Stimulated activated CD4-positive, alpha-beta T cell treated with anti-CD3 and anti-CD28 coated beads, Interleukin-12 subunit alpha, Interleukin-12 subunit beta, amount 100 ng/mL, for 24 hours (primary cell): Measurements from ENCODE around the gene VEGFB.
"Not testable (repeated sequence)": the region's sequence is repeated elsewhere in the genome, so short reads cannot be mapped to it uniquely, and the experiment has no call there.

ENCODE experiments used
- DNase-seq, 2 experiments: peaks; one replicate each; pipeline ENCODE4 v3.0.0-alpha.2; 2020; ENCODE audit warnings: low read depth in 2 of 2

VEGFB gene

GRCh38 chr11:64232182-64232966, 2.0 kb upstream of the VEGFB start:
- no peak for DNase-seq

GRCh38 chr11:64232967-64233315, 1.4 kb upstream of the VEGFB start:
- no peak for DNase-seq

GRCh38 chr11:64234647-64235379, 429 bp downstream of the VEGFB start:
- no peak for DNase-seq

- no peak for DNase-seq
Observed at GRCh38 chr11:64235437-64236161, 1.2 kb downstream of the VEGFB start.

GRCh38 chr11:64237484-64237951, 3.1 kb downstream of the VEGFB start:
- DNase-seq = no peak

GRCh38 chr11:64238076-64238475, 3.7 kb downstream of the VEGFB start:
- DNase-seq = no peak

GRCh38 chr11:64238999-64239398, 4.6 kb downstream of the VEGFB start:
- DNase-seq = no peak

- DNase-seq = no peak
Observed at GRCh38 chr11:64239662-64240434, 5.5 kb downstream of the VEGFB start.

- peak; percentile 96 to 97 for DNase-seq
Observed at GRCh38 chr11:64240435-64241240, 6.3 kb downstream of the VEGFB start, which contains the start of gene FKBP2. TSS of gene FKBP2 (plus strand) at chr11:64241095. CDS start at chr11:64242388, 1,293 bp downstream.

GRCh38 chr11:64241241-64241490, 6.8 kb downstream of the VEGFB start:
- peak; percentile 100 for DNase-seq

GRCh38 chr11:64241491-64242374, 7.3 kb downstream of the VEGFB start:
- no peak for DNase-seq

GRCh38 chr11:64243236-64243854, 9.0 kb downstream of the VEGFB start:
- no peak for DNase-seq

GRCh38 chr11:64244107-64244506, 9.7 kb downstream of the VEGFB start:
- no peak for DNase-seq

GRCh38 chr11:64244966-64245365, 10.6 kb downstream of the VEGFB start:
- DNase-seq = no peak

- no peak for DNase-seq
Observed at GRCh38 chr11:64245401-64245796, 11.0 kb downstream of the VEGFB start.

GRCh38 chr11:64245797-64246620, 11.6 kb downstream of the VEGFB start:
- DNase-seq = peak; percentile 68 to 73

- not testable (repeated sequence) for DNase-seq
Observed at GRCh38 chr11:64246621-64246870, 12.2 kb downstream of the VEGFB start.

- peak; percentile 64 to 83 for DNase-seq
Observed at GRCh38 chr11:64246871-64247728, 12.7 kb downstream of the VEGFB start, which contains the start of gene PPP1R14B. TSS of gene PPP1R14B (minus strand) at chr11:64246943. CDS start at chr11:64246673, 270 bp downstream.
